HepG2 (cell line): ENCODE data around the gene ANKS1A. TPM values are rescaled to one million over a fixed set of nuclear protein-coding genes. Genes with fewer than 3 reads are reported as not detected.

Experiments
- ATAC-seq: fragments of 200-7000 bp; cut with Tn5 transposase; 3 replicates; pipeline ENCODE4 v1.9.1; 2020; ENCODE audit warnings: mild to moderate bottlenecking, moderate library complexity
- BruUV-seq: library from RNA; stranded (reverse); fragments of 400-500 nt; replicated peaks from 2 replicates; lab custom pipeline; 2021; lab: Mats Ljungman, UMichigan
- CTCF ChIA-PET: fragments of 300-600 bp; formaldehyde crosslinking; extraction: SDS; loops from one replicate; lab custom pipeline; 2021; ENCODE audit warnings: low total read pairs, inconsistent platforms, low intra/inter-chr PET ratio; lab: Yijun Ruan, JAX
- POLR2A ChIA-PET: fragments of 350-600 bp; sonication (Branson Sonifier 250); formaldehyde crosslinking; loops from one replicate; lab custom pipeline; 2020; ENCODE audit warnings: antibody characterized with exemption, inconsistent platforms; lab: Yijun Ruan, JAX
- DNase-seq: peaks from one replicate; pipeline ENCODE4 v3.0.0-alpha.2; 2015; ENCODE audit warnings: low spot score
- FAIRE-seq: peaks from 3 replicates; lab custom pipeline; 2011; peaks lifted over from hg19 to GRCh38; lab: Jason Lieb, UNC
- H2AFZ ChIP-seq: one replicate; pipeline ENCODE4 v1.6.1; 2011; ENCODE audit warnings: low read length, inconsistent platforms
- H3K27ac ChIP-seq: fragments of 300-600 bp; 3 replicates; pipeline ENCODE4 v1.8.0; 2011; ENCODE audit warnings: mixed run types, mild to moderate bottlenecking, mixed read lengths, low read length, inconsistent platforms; ENCODE audit not compliant: insufficient read depth; ENCODE audit errors: extremely low read length
- H3K27me3 ChIP-seq, 2 experiments: fragments of 200-600 bp in 1 of 2; 2 replicates in 1 of 2; 3 replicates in 1 of 2; pipeline versions ENCODE4 v1.6.0 to v1.8.0; 2011; ENCODE audit warnings: low read length in 2 of 2, mild to moderate bottlenecking in 2 of 2, moderate library complexity in 2 of 2, inconsistent platforms in 1 of 2; ENCODE audit not compliant: insufficient read depth in 2 of 2, control insufficient read depth in 1 of 2
- H3K36me3 ChIP-seq, 2 experiments: fragments of 200-600 bp in 1 of 2; replicated peaks in 1 of 2; 2 replicates in 1 of 2; 3 replicates in 1 of 2; pipeline versions ENCODE4 v1.5.1 to v1.8.0; 2011; ENCODE audit warnings: low read length in 2 of 2, inconsistent platforms in 1 of 2; ENCODE audit not compliant: insufficient read depth in 2 of 2, control insufficient read depth in 1 of 2
- H3K4me1 ChIP-seq: 2 replicates; pipeline ENCODE4 v1.5.1; 2012; ENCODE audit warnings: low read length, inconsistent platforms; ENCODE audit not compliant: insufficient read depth
- H3K4me2 ChIP-seq: 2 replicates; pipeline ENCODE4 v1.6.0; 2011; ENCODE audit warnings: low read depth, low read length, inconsistent platforms
- H3K4me3 ChIP-seq, 3 experiments: fragments of 200-600 bp in 1 of 3; sonication (generic), shearing (Covaris generic) in 1 of 3; replicated peaks in 1 of 3; 2 replicates each; pipeline ENCODE4 v1.5.1; 2011 to 2016; ENCODE audit warnings: low read length in 3 of 3, inconsistent platforms in 2 of 3, low read depth in 2 of 3, mild to moderate bottlenecking in 2 of 3, control low read depth in 1 of 3, mixed read lengths in 1 of 3; ENCODE audit not compliant: insufficient read depth in 1 of 3
- H3K79me2 ChIP-seq: one replicate; pipeline ENCODE4 v1.6.1; 2011; ENCODE audit warnings: low read length, inconsistent platforms; ENCODE audit not compliant: insufficient read depth
- H3K9ac ChIP-seq: 2 replicates; pipeline ENCODE4 v1.6.0; 2011; ENCODE audit warnings: mild to moderate bottlenecking, low read depth, low read length, inconsistent platforms; ENCODE audit not compliant: insufficient read depth
- H3K9me3 ChIP-seq: 2 replicates; pipeline ENCODE4 v1.5.1; 2012; ENCODE audit warnings: mild to moderate bottlenecking, low read length
- H4K20me1 ChIP-seq: 2 replicates; pipeline ENCODE4 v1.6.0; 2011; ENCODE audit warnings: inconsistent platforms, mild to moderate bottlenecking, low read length, moderate library complexity; ENCODE audit not compliant: insufficient read depth
- RBM22 ChIP-seq: fragments of 200-400 bp; formaldehyde crosslinking; optimal IDR thresholded peaks from 2 replicates; pipeline ENCODE3; 2017; ENCODE audit warnings: mild to moderate bottlenecking, low read length, moderate library complexity
- SMC3 ChIP-seq: IDR thresholded peaks from 2 replicates; pipeline ENCODE4 v1.6.1; 2011; ENCODE audit warnings: low read length, improper control_type of control experiment
- STAG1 ChIP-seq: sonication (generic); formaldehyde crosslinking; IDR thresholded peaks from 2 replicates; pipeline ENCODE4 v1.4.0; 2020; ENCODE audit warnings: missing genetic modification reagents
- ZBTB43 ChIP-seq: sonication (generic); formaldehyde crosslinking; conservative IDR thresholded peaks from 2 replicates; pipeline ENCODE4 v1.4.0; 2020; ENCODE audit warnings: missing genetic modification reagents
- WGBS: methylation state at CpG from one replicate; pipeline ENCODE4 v1.1.6; 2017; ENCODE audit warnings: low lambda C conversion rate; 5-methylcytosine and 5-hydroxymethylcytosine counted together
- in situ Hi-C: cut with HindIII; loops from 2 replicates; pipeline ENCODE4 v1.10.0; 2017; ENCODE audit warnings: low pct_unique_long_range_greater_than_20kb; ENCODE audit not compliant: extremely low pct_ligation_motif_present
- intact Hi-C: fragments of 100-400 bp; cut with micrococcal nuclease; formaldehyde crosslinking; loops from one replicate; pipeline ENCODE4 v1.10.0; 2022; ENCODE audit not compliant: unreplicated experiment
- polyA plus RNA-seq, 8 experiments: library from polyadenylated mRNA; depleted of rRNA in 3 of 8; stranded (reverse) in 7 of 8; unstranded in 1 of 8; fragments of >200 nt; fragmentation: Illumina TruSeq in 4 of 8; extraction: Trizol in 4 of 8; gene quantifications; 2 replicates each; pipeline versions ENCODE4 v1.2.1 to v1.2.3, GENCODE V29; 2011 to 2016; ENCODE audit warnings: low read depth in 4 of 8, missing spikeins in 1 of 8, mixed read lengths in 1 of 8; ENCODE audit not compliant: insufficient read depth in 1 of 8
- total RNA-seq, 5 experiments: library from RNA; depleted of rRNA; stranded (reverse); fragments of >200 nt; fragmentation: Illumina TruSeq; extraction: Trizol; gene quantifications; 2 replicates each; pipeline ENCODE4 v1.2.3, GENCODE V29; 2016; ENCODE audit warnings: low read depth in 1 of 5
- TF ChIP-seq, protein P1 (sequence below): sonication (generic); formaldehyde crosslinking; IDR thresholded peaks from 2 replicates; pipeline ENCODE4 v1.5.0; 2020; ENCODE audit warnings: mild to moderate bottlenecking, missing genetic modification reagents, moderate library complexity

ANKS1A gene
- total and polyA plus RNA-seq, 2 of the 13 experiments (the other 11 are each of a cell fraction or from before 2014, with no cell fraction given), result 7.2 to 15.1 TPM

DNA sequence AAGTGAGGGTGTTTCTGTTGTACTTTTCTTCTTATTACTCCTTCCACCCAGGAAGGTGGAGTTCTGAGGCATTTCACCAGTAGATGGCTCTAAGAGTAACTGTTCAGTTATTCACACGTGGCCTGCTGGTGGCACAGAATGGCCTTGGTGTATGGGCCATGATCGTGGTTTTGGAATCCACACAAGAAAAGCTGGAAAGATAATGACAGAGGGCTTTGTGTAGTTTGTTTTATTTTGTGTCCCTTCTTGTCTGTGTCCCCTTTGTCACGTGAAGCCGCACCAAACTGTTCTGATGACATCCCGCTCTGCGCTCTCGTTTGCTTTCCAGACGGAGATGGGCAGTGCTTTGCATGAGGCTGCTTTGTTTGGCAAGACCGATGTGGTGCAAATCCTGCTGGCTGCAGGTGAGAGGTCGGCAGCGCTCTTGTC, 93.4 kb downstream of the ANKS1A start:
- BruUV-seq, result no TSS peak
- no peak overlapping the region for H3K27ac ChIP-seq

More for the DNA sequence above, 93.4 kb downstream of the ANKS1A start:
- TF ChIP-seq, protein P1, sequence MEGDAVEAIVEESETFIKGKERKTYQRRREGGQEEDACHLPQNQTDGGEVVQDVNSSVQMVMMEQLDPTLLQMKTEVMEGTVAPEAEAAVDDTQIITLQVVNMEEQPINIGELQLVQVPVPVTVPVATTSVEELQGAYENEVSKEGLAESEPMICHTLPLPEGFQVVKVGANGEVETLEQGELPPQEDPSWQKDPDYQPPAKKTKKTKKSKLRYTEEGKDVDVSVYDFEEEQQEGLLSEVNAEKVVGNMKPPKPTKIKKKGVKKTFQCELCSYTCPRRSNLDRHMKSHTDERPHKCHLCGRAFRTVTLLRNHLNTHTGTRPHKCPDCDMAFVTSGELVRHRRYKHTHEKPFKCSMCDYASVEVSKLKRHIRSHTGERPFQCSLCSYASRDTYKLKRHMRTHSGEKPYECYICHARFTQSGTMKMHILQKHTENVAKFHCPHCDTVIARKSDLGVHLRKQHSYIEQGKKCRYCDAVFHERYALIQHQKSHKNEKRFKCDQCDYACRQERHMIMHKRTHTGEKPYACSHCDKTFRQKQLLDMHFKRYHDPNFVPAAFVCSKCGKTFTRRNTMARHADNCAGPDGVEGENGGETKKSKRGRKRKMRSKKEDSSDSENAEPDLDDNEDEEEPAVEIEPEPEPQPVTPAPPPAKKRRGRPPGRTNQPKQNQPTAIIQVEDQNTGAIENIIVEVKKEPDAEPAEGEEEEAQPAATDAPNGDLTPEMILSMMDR, result peak; percentile 40
- peak; percentile 51; the same call in 1 of the 2 replicates for TF ChIP-seq SMC3
- TF ChIP-seq STAG1 (CRISPR knock-in tag), result peak; percentile 42
- no peak for TF ChIP-seq ZBTB43 (CRISPR knock-in tag)
- peak; percentile 27 for TF ChIP-seq RBM22
- no peak overlapping the region for H2AFZ ChIP-seq
- ATAC-seq (peak; percentile 72), DNase-seq (peak; percentile 30), FAIRE-seq (peak; percentile 32)
- no peaks in the 10 kb centered on the region for H3K27me3 ChIP-seq
- no peak overlapping the region for H3K4me3 ChIP-seq
- peaks cover 15 to 48% of the 10 kb centered on the region in 2 experiments for H3K36me3 ChIP-seq
- no peaks in the 10 kb centered on the region for H3K9me3 ChIP-seq
- intact Hi-C loops, result no loop called here
- no peak overlapping the region for H3K9ac ChIP-seq
- CTCF ChIA-PET, result no interaction called here
- no peaks in the 10 kb centered on the region for H3K79me2 ChIP-seq
- WGBS, result 86% methylated on average over 11 of the region's 11 CpGs
- no peaks in the 10 kb centered on the region for H3K4me1 ChIP-seq
- H4K20me1 ChIP-seq, result no peaks in the 10 kb centered on the region
- no peak overlapping the region for H3K4me2 ChIP-seq
- POLR2A ChIA-PET, result no interaction called here
- in situ Hi-C loops, result no loop called here
